ENCODE measurements around the gene MYCT1.

GRCh38 chr6:152669895-152670294 lies 27.8 kb upstream of the MYCT1 start:
- TF ChIP-seq, protein P1, sequence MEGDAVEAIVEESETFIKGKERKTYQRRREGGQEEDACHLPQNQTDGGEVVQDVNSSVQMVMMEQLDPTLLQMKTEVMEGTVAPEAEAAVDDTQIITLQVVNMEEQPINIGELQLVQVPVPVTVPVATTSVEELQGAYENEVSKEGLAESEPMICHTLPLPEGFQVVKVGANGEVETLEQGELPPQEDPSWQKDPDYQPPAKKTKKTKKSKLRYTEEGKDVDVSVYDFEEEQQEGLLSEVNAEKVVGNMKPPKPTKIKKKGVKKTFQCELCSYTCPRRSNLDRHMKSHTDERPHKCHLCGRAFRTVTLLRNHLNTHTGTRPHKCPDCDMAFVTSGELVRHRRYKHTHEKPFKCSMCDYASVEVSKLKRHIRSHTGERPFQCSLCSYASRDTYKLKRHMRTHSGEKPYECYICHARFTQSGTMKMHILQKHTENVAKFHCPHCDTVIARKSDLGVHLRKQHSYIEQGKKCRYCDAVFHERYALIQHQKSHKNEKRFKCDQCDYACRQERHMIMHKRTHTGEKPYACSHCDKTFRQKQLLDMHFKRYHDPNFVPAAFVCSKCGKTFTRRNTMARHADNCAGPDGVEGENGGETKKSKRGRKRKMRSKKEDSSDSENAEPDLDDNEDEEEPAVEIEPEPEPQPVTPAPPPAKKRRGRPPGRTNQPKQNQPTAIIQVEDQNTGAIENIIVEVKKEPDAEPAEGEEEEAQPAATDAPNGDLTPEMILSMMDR (IDR thresholded peaks at IDR 0.05): peak; percentile 43
- no peak for TF ChIP-seq ZFX (IDR thresholded peaks at IDR 0.05; ENCODE audit: borderline replicate concordance)

All from 22Rv1 (cell line).